Activated CD4-positive, alpha-beta memory T cell treated with anti-CD3 and anti-CD28 coated beads for 36 hours (primary cell): ENCODE results near the gene CORO1C. TPM values are rescaled to one million over a fixed set of nuclear protein-coding genes. Genes with fewer than 3 reads are reported as not detected.

ENCODE experiments used
- CTCF ChIA-PET: fragments of 350-600 bp; sonication (Branson Sonifier 250); formaldehyde crosslinking; loops from one replicate; lab custom pipeline; 2021; ENCODE audit warnings: antibody characterized with exemption, inconsistent platforms; lab: Charles Lee
- POLR2A ChIA-PET: fragments of 350-600 bp; sonication (Branson Sonifier 250); formaldehyde crosslinking; loops from one replicate; lab custom pipeline; 2021; ENCODE audit warnings: antibody characterized with exemption; lab: Charles Lee
- DNase-seq: peaks from one replicate; pipeline ENCODE4 v3.0.0-alpha.2; 2020
- H3K27ac Mint-ChIP-seq: one replicate; pipeline ENCODE4 v1.8.0; 2021; ENCODE audit warnings: mixed read lengths
- H3K27me3 Mint-ChIP-seq: one replicate; pipeline ENCODE4 v1.8.0; 2021; ENCODE audit warnings: mixed read lengths
- H3K36me3 Mint-ChIP-seq: one replicate; pipeline ENCODE4 v1.8.0; 2021; ENCODE audit warnings: mixed read lengths
- H3K4me1 Mint-ChIP-seq: one replicate; pipeline ENCODE4 v1.8.0; 2021; ENCODE audit warnings: low read depth, mixed read lengths
- H3K4me3 Mint-ChIP-seq: one replicate; pipeline ENCODE4 v1.8.0; 2021; ENCODE audit warnings: mild to moderate bottlenecking, mixed read lengths
- H3K9me3 Mint-ChIP-seq: one replicate; pipeline ENCODE4 v1.8.0; 2021; ENCODE audit warnings: mixed read lengths
- intact Hi-C: fragments of 100-400 bp; cut with micrococcal nuclease; formaldehyde crosslinking; loops from one replicate; pipeline ENCODE4 v1.15.1; 2023
- total RNA-seq, 2 experiments: library from RNA; stranded (reverse); gene quantifications; one replicate each; pipeline ENCODE4 v1.2.3, GENCODE V29; 2021

CORO1C gene
- total RNA-seq, 2 experiments from 2014 or later, result 62.1 to 70.9 TPM

- DNase-seq, result no peak
- Mint-ChIP-seq H3K36me3 (peaks cover 12% of the 10 kb centered on the region), H3K4me1 (peaks cover 33% of the 10 kb centered on the region), H3K27me3 (no peaks in the 10 kb centered on the region), H3K9me3 (no peaks in the 10 kb centered on the region), H3K27ac (no peak overlapping the region), H3K4me3 (no peak overlapping the region)
- POLR2A ChIA-PET, result no interaction called here
- intact Hi-C loops, result no loop called here
- CTCF ChIA-PET, result interaction anchor here (2.3 kb wide), 1 partner anchor 27 kb away, joined by 9 read pairs; no protein-coding TSS in a partner anchor
Observed at GRCh38 chr12:108643941-108644810, 87.1 kb downstream of the CORO1C start.

- Mint-ChIP-seq H3K4me1 (peaks cover 25% of the 10 kb centered on the region), H3K27ac (no peak overlapping the region), H3K4me3 (no peak overlapping the region), H3K9me3 (no peaks in the 10 kb centered on the region), H3K27me3 (no peaks in the 10 kb centered on the region), H3K36me3 (peaks cover 6% of the 10 kb centered on the region)
- no peak for DNase-seq
- intact Hi-C loops, result no loop called here
- ChIA-PET POLR2A (no interaction called here), CTCF (no interaction called here)
Observed at GRCh38 chr12:108642899-108643654, 88.2 kb downstream of the CORO1C start.

- H3K36me3 Mint-ChIP-seq, result peaks cover 3% of the 10 kb centered on the region
- no peaks in the 10 kb centered on the region for H3K27me3 Mint-ChIP-seq
- H3K4me1 Mint-ChIP-seq, result peaks cover 24% of the 10 kb centered on the region
- no peaks in the 10 kb centered on the region for H3K9me3 Mint-ChIP-seq
- no peak overlapping the region for H3K27ac Mint-ChIP-seq
- CTCF ChIA-PET, result no interaction called here
- H3K4me3 Mint-ChIP-seq, result no peak overlapping the region
- intact Hi-C loops, result no loop called here
- POLR2A ChIA-PET, result no interaction called here
- no peak for DNase-seq
Observed at GRCh38 chr12:108642269-108642870, 88.9 kb downstream of the CORO1C start.

DNA sequence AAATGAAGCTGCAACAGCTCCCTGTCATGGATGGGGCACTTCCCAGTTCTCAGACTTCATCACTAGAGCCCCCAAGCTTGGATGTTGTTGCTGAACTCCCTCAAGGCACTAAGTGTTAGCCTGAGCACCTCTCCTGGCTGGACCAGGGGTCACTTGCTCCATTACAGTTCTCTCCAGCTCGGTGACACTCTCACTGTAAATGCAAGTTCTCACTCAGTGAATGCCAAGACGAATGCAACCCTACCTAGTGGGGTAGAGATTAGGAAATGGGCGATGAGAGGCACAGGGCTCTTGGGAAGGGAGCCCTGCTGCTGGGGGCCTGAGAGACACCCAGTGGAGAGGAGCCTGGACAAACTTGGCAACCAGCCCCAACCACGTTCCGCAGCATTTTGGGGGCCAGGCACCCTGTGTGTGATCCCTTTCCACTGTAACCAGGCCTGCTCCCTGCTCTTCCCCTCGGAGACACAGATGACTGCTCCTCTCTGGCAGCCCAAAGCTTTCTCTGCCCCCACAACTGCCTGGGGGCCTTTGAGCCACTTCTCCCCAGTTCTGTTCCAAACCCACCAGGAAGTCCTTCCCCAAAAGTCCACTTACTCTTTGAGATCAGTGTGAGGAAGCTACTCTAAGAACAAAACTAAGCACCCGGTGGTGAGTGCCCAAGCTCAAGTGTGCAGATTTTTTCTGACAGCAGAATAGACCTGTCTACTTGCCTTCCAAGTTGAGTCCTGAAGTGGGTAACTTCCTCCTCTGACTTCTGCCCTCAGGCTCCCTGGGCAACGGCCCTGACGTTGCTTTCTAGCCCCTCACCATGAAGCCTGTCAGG is 89.7 kb downstream of the CORO1C start:
- CTCF ChIA-PET, result interaction anchor here (0.8 to 1.3 kb wide), 2 partner anchors 23 to 162 kb away, joined by 3 to 4 read pairs; no protein-coding TSS in a partner anchor
- no peaks in the 10 kb centered on the region for H3K9me3 Mint-ChIP-seq
- DNase-seq, result no peak
- H3K27me3 Mint-ChIP-seq, result no peaks in the 10 kb centered on the region
- POLR2A ChIA-PET, result interaction anchor here (1.2 kb wide), 1 partner anchor 79 kb away, joined by 3 read pairs; the partner anchor contains the start of gene ISCU
- no peaks in the 10 kb centered on the region for H3K36me3 Mint-ChIP-seq
- no peak overlapping the region for H3K27ac Mint-ChIP-seq
- H3K4me3 Mint-ChIP-seq, result no peak overlapping the region
- intact Hi-C loops, result no loop called here
- peaks cover 21% of the 10 kb centered on the region for H3K4me1 Mint-ChIP-seq

DNA sequence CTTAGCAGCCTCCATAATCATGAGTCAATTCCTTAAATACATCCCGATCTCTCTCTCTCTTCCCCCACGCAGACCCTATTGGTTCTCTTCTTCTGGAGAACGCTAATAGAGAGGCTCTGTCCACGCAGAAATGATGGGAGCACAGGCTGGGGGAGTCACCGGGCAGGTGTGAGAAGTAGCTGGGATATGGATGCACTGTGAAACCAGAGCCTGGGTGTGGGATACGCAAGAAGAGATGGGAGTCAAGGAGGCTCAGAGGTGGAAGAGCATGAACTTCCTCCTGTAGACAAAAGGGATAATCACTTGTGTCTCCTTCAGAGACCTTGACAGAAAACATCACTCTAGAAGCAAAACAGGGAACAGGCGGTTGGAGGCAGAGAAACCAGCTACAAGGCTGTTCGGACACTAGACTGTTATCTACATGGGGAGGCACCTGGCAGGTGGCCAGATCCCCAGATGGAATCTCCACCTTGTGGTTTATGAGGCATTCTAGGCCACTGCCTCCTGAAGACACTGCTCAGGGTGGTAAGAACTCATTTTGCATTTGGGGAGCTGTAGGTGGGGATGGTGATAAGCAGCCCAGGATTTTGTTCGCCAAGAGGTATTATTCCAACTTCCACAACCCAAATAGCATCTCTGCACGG is 90.4 kb downstream of the CORO1C start:
- CTCF ChIA-PET, result interaction anchor here (0.8 to 15.0 kb wide), 4 partner anchors 23 to 310 kb away, joined by 3 to 207 read pairs (median 6); no protein-coding TSS in a partner anchor
- H3K4me1 Mint-ChIP-seq, result peaks cover 20% of the 10 kb centered on the region
- intact Hi-C loops, result no loop called here
- H3K27me3 Mint-ChIP-seq, result no peaks in the 10 kb centered on the region
- POLR2A ChIA-PET, result interaction anchor here (1.1 to 1.2 kb wide), 2 partner anchors 9 to 79 kb away, joined by 3 read pairs; partner anchors contain the start of gene ISCU
- no peak overlapping the region for H3K4me3 Mint-ChIP-seq
- DNase-seq, result no peak
- H3K9me3 Mint-ChIP-seq, result no peaks in the 10 kb centered on the region
- no peak overlapping the region for H3K27ac Mint-ChIP-seq
- no peaks in the 10 kb centered on the region for H3K36me3 Mint-ChIP-seq

GRCh38 chr12:108638997-108639822 is 92.1 kb downstream of the CORO1C start:
- H3K27ac Mint-ChIP-seq, result no peak overlapping the region
- intact Hi-C loops, result loop anchor here (10.0 kb wide), 2 partner anchors 456 to 1314 kb away; partner anchors contain the start of genes ALKBH2 and UNG
- no peaks in the 10 kb centered on the region for H3K27me3 Mint-ChIP-seq
- H3K9me3 Mint-ChIP-seq, result no peaks in the 10 kb centered on the region
- POLR2A ChIA-PET, result interaction anchor here (0.5 to 1.0 kb wide), 2 partner anchors 9 to 198 kb away, joined by 3 to 4 read pairs; no protein-coding TSS in a partner anchor
- H3K36me3 Mint-ChIP-seq, result no peaks in the 10 kb centered on the region
- peaks cover 30% of the 10 kb centered on the region for H3K4me1 Mint-ChIP-seq
- no peak overlapping the region for H3K4me3 Mint-ChIP-seq
- CTCF ChIA-PET, result interaction anchor here (1.0 to 15.0 kb wide), 5 partner anchors 13 to 311 kb away, joined by 4 to 207 read pairs (median 6); no protein-coding TSS in a partner anchor
- no peak for DNase-seq

DNA sequence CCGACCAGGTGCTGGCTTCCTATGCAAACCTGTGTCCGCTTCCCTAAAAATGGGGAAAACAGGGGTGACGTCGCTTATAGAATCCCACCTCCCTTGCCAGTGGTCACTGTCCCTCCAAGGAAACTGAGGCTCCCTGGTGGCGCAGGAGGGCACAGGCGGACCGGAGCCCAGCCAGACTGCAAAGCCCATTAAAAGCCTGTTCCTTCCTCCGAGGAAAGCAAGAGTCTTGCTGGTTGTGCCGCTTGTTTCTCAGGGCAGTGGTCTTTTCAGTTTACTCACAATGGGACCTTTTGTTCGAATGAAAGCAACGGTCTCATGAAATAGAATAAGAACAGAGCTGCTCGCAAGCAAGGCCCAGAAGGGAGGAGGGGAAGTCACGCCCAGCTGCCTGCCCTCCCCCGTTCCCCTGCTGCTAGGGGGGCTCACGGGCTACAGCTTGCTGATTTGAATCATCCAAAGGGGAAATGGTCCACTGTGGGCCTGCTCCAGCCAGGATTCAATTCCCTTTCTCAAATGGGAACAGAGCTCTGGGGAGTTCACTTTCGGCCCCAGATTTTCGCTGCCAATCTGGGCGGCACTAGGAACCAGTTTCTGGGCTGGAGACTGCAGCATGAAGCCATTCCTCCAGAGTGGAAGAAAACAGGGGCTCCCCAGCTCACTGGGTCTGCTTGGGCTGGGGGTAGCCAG is 93.0 kb downstream of the CORO1C start:
- DNase-seq, result no peak
- ChIA-PET POLR2A (interaction anchor here (1.0 kb wide), 1 partner anchor 8 kb away, joined by 4 read pairs; no protein-coding TSS in a partner anchor), CTCF (interaction anchor here (1.8 to 15.0 kb wide), 2 partner anchors 20 to 26 kb away, joined by 6 to 207 read pairs; no protein-coding TSS in a partner anchor)
- intact Hi-C loops, result loop anchor here (10.0 kb wide), 2 partner anchors 457 to 1313 kb away; partner anchors contain the start of genes ALKBH2 and UNG
- Mint-ChIP-seq H3K4me1 (peaks cover 37% of the 10 kb centered on the region), H3K9me3 (no peaks in the 10 kb centered on the region), H3K4me3 (no peak overlapping the region), H3K27me3 (no peaks in the 10 kb centered on the region), H3K27ac (no peak overlapping the region), H3K36me3 (peaks cover 1% of the 10 kb centered on the region)

DNA sequence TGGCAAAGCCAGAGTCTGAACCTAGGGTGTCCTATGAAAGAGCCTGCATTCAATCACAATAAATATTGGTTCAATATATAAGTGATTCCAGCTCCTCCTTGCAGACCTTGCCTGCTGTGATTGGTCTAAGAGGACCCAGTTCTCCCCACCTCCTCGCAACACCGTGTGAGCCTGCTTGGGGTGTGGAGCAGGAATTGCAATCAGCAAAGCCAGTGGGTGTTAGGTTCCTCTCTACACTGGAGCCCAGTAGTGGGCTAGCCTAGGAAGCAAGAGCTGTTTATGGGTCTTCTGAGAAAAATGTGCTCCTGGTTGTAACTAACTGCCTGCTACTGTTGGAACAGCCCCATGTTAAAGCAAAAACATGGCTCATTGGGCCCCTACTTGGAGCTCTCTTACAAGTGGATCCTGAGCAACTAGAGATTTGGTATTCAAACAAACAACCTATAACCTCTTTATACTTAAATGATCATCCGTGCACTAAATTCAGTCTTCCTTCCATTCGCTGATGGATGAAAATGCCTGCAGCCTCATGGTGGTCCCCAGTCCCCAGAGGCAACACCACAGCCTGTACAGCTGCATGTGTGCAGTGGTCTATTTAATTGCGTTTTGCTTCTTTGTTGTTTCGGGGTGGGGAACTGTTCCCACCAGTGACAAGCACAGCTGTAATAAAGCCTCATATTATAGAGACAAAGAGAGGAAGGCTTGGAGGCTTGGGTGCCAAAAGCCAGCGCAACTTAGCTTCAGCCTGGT is 93.9 kb downstream of the CORO1C start:
- Mint-ChIP-seq H3K36me3 (peaks cover 6% of the 10 kb centered on the region), H3K4me3 (no peak overlapping the region), H3K4me1 (peaks cover 37% of the 10 kb centered on the region), H3K27ac (no peak overlapping the region), H3K9me3 (no peaks in the 10 kb centered on the region), H3K27me3 (no peaks in the 10 kb centered on the region)
- intact Hi-C loops, result loop anchor here (10.0 kb wide), 2 partner anchors 457 to 1313 kb away; partner anchors contain the start of genes ALKBH2 and UNG
- ChIA-PET POLR2A (interaction anchor here (1.3 kb wide), 1 partner anchor 20 kb away, joined by 5 read pairs; no protein-coding TSS in a partner anchor), CTCF (interaction anchor here (2.0 to 15.0 kb wide), 2 partner anchors 12 to 19 kb away, joined by 6 to 207 read pairs; no protein-coding TSS in a partner anchor)
- DNase-seq, result no peak
